ENCODE measurements around the gene HOXA5.
A peak's percentile ranks its signal among the peaks of the same experiment; 100 is the strongest.

The HOXA5 gene

DNA sequence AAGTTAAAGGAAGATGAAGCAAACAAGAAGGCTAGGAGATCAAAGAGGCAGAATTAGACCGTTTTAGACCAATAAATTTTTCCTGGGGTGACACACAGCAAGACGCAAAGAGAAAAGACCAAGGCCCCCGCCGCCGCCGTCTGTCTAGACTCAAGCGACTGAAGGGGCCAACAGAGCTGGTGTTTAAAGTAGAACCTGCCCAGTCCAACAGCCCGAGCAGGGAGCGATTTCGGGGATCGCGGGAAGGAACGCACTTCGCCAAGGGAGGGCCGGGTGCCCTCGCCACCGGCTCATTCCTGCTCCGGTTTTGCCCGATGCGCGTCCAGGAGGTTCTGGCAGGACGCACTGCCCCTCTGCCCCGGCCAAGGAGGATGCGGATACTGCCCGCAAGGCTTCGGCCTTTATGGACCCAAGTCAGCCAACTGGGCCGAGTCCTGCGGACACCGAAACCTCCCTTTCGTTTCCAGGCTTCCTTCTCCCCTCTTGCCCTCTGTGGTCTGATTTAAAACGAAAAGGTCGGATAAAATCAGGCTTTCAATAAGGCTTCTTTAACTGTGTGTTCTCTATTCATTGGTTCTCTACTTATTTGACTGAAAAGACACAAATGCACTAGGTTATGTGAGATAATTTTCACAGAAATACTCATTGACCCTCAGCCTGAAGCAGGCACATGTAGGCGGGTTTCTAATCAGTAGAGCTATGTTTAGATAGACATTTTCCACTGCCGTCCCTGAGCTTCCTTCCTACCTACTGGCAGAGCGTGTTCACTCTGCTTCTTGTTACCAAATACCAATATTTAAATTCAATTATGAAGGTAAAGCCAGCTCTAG is 15.2 kb upstream of the HOXA5 start:
- peak; percentile 57 for DNase-seq

DNA sequence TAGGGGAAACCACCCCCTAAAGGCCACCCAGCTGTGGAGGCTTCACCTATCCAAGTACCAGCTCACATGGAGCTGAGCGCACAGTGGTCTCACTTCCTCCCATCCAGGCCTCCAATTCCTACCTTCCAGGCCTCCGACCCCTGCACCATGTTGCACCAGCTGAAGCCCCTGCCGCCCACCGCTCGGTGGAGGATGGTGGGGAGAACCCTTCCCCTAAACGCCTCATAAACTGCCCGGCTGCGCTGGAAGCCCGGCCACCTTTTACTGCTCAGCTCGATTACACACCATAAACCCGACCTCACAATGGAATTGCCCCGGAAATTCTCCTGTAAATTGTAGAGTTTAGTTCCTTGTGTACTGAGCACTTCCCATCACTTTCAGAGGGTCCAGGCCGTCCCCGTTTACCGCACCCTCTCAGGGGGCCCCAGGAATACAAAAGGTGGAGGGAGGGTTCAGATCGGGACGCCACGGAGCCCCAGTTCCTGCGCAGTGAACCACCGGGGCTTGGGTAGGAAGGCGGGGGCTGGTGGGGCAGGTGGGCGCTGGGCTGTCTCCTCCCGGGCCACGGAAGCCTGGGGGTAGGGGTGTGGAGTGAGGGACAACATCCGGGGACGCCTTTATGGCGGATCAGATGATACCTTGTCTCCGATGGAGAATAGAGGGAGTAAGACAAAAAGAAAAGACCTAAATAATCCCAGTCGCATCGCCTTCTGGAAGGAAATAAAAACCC is 14.4 kb upstream of the HOXA5 start:
- DNase-seq: no peak

DNA sequence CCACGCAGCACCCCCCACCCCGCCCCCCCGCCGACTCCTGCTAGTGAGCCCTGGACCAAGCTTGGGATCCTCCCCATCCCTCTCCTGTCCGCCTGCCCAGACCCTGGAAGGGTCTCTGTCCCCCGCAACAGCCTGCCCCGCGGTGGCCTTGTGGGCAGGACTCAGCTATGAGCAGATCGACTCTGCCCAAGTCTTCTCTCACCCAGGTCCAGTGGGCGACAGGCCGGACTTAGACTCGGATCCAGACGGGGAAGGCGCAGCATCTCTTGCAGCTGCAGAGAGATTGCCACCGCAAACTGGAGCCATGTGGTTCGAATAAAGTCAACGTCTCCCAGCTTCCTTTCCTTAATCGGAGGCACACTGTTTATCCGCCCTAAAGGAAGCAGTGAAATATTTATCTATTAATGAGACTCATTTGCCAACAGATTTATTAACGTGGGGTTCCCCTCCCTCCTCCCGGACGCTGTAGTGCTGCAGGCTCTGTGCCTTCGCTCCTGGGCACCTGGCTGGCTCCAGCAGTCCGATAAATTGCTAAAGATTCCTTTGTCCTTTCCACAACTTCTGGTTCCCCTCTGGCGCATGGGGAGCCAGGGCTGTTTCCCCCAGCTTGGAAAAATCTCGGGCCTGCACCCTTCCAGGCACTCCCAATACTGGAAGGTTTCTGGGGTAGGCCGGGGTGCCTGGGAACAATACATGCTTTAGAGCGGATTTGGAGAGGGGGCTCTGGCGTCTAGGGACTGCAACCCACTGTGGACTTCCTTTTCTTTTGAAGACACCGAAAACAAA is 13.6 kb upstream of the HOXA5 start:
- no peak for DNase-seq

DNA sequence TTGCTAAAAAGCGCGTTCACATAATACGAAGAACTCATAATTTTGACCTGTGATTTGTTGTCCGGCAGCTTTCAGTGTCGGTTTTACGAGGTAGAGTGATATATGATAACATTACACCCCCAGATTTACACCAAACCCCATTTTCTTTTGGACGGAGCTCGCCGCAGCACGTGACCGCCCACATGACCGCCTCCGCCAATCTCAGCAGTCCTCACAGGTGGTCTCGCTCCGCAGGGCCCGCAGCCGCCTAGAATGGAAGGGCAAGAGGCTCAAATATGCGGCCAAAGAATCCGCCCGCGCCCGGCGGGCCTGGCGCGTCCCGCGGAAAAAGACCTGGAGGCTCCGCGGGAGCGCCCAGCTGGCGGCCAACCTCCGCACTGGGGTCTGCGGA is 13.0 kb upstream of the HOXA5 start, which contains the start of gene HOXA7:
TSS of gene HOXA7 (minus strand) at position 168 of the 391 bp plus-strand sequence. CDS start at position 38, 130 bp downstream.
- DNase-seq: peak; percentile 87

DNA sequence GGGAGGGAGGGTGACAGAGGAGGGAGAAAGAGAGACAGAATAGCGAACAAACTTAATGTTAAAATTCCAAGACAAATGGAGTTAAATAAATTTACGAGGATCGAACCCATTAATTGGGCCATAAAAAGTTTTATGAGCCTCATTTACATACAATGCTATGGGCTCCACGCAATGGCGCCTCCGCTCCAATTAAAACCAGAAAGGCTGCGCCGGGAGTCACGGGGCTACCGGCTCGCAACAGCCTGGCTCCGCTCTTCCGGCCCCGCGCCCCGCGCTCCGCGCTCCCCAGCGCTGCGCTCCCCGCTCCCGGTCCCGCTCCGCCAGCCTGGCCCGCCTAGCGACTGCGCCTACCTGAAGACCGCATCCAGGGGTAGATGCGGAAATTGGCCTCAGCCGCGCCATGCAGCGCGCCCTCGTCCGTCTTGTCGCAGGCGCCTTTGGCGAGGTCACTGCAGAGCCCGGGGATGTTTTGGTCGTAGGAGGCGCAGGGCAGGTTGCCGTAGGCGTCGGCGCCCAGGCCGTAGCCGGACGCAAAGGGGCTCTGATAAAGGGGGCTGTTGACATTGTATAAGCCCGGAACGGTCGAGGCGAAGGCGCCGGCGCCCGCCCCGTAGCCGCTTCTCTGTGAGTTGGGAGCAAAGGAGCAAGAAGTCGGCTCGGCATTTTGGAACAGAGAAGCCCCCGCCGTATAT is 12.5 kb upstream of the HOXA5 start:
- DNase-seq: peak; percentile 78

DNA sequence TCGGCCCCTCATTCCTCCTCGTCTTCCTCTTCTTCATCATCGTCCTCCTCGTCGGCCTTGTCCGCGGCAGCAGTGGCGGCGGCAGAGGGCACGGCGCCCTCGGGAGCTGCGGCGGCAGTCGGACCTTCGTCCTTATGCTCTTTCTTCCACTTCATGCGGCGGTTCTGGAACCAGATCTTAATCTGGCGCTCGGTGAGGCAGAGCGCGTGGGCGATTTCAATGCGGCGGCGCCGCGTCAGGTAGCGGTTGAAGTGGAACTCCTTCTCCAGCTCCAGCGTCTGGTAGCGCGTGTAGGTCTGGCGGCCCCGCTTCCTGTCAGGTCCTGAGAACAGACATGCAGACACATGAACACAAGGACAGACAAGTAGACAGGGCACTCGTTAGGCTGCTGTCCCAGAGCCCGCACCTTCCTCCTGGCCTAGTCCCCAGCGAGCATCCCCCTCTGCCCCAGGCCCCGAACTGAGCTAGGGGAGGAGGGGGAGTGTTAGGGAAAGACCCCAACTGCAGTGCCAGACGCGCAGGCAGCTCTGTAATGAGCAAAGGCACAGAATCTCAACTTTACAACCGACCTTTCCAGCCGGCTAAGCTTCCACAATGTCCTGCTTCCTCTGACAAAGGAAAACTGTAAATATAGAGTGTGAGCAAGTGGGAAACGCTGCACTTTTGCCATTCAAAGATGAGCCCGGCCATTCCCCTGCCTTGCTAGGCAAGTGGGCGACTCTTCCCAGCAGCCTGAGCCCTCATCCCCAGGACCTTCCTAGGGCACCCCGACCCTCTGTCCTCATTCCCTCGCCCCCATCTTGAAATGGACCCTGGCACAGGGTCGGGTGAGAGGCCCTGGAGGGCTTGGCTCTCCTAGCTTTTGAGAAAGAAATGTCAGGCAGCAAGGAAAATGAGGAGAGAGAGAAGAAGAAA is 11.7 kb upstream of the HOXA5 start:
- DNase-seq: peak; percentile 71

DNA sequence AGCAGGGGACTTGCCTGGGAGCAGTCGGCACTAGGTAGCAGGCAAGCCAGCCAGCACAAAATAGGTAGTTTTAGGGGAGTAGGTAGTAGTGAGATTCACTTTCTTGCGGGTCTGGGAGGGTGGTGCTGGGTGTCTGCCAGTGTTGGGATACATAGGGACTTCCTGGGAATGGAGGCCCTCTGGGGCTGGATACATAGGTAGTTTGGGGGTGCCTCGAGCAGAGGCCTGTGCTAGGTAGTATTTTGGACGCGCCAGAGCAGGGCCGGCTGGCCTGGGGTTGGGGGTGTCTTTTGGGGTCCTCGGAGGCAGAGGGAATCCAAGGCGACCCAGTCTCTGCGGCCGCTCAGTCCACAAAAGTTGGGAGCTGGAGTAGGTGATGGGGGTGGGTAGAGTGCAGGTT is 10.9 kb upstream of the HOXA5 start:
- no peak for DNase-seq

DNA sequence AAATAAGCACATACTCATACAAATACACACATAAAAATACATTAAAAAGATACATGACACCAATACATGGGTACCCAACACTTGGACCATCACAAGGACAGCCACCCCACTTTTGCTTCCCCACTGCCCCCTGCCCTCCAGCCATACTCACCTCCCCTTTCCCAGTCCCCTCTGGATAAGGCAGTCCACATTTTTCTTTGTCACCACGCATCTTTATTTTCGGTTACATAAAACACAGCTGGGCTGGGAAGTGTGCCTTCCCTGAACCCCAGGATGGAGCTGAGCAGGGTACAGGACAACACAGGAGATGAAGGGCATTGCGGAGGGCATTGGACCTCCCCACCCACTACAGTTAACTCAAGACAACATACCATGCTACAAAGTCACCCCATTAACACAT is 10.0 kb upstream of the HOXA5 start:
- DNase-seq: no peak

DNA sequence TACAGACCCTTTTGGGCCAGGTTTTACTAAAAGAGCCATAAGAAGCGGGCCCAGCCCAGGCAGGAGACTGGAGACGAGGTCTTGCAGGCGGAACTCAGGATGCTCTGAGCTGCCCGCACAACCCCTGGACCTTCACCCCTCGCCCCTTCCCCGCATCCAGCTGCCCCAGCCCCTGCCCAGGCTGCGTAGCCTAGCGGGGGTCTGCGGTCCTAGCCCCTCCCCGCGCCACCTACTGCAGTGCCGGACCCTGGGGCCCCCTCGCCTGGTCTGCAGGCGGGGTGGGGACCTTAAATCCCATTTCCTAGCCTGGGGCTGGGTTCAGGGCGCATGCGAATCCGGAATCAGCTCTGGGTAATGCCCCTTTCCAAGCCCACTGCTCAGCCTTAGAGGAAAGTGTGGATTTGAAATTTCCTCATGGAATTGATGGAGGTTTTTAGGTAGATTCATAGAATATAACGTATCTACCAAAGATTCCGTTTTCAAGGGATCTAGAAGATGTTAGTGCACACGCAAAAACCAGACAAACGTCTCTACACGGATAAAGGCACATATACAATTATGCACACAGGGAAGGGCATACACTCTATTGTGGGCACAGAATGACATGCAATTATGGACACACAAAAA is 9.4 kb upstream of the HOXA5 start:
- DNase-seq: no peak

DNA sequence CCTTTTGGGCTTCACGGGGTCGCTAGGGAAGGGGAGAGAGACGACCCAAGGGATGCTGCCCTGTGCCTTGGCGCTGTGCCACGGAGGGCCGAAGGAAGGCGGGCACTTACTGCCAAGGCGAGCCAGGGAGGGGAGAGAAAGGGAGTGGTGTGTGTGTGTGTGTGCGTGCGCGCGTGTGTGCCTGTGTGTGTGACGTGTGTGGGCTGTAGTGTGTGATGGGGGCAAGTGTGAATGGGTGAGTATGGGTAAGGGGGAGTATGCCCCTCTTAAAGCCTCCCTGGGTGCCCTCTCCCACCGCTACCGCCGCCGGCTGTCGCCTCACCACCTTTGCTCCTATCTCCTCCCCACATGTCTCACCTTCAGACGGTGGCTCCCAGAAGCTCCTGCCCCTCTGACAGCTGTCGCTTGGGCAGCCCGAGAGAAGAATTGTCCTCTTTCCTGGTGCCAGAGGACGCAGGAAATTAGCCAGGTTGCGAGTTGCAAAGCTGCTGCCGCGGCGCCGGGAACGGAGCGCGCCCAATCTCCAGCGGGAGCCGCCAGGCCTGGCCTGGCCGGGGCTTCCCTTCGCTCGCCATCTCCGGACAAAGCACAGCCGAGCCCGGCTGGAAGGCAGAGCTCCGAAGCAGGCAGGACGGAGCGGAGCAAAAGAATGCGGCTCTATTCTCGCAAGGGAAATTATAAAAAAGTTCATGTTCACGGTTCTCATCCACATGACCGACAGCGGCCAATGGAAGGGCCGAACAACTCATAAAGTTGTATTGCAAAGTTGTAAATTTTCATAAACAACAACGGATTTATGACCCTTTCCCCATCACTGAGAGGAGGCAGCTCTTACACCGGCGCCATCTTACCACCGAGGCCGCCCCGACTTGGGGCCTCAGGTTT is 8.7 kb upstream of the HOXA5 start, which contains the start of gene HOXA3:
TSS of gene HOXA3 (minus strand) at position 653 of the 885 bp plus-strand sequence. CDS start 41,943 bp downstream, outside the sequence.
- DNase-seq: peak; percentile 79

DNA sequence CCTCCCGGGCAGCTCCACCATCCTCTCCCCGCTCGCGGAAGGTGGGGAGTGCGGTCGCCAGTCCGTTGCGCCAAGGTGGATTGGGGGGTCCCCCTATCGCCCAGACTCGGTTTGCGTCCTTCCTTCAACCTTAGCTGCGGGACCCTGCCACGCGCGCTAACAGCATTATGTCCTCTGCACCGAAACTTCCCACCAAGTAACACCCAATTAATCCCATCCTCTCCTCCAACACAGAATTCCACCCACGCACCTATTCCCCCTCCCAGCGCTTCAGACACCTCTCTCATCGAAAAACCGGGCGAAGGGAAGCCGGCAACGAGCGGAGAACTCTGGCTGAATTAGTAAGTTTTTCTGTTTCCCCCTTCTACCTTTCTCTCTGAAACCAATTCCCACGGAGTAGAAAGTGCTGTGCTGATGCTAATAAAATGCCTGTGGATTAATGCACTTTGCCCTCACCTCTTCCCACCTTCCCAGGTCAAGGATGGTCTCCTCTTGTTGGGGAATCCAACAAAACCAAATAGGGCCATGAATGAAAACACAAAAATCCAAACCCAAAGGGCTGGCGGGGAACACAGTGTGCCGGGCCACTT is 8.0 kb upstream of the HOXA5 start:
- DNase-seq: no peak

DNA sequence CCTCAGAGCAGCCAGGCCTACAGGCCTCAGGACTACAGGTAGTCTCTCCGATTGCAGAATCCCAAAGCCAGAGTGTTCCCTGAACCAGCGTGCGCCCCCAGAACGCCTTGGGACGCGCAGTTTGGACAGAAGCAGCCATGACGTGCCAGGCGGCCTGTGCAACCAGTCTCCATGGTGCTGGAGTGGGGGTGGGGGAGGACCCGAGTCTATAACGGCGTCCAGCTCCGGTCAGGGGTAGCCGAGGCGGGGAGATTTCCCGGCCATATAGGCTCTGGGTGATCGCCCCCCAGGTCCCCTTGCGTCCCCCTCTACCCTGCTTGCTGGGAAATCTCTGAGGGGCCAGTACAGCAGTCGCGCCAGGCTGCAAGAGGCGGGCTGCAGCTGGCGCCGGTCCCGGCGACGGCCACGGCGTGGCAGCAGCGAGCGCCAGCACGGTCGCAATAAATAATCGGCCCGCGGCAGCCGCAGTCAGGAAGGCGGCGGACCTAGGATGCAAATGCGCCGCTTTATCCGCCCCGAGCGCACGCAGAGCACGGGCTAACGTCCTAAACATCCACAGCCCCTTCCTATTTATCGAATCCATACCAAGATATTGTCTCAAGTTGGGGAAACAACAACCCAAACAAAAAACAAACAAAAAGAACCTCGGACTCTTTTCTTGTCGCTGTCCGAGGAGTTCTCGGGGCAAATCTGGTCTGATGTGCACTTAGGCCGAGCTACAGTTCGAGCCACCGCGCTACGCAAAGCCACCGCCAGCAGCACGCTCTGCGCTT is 7.3 kb upstream of the HOXA5 start:
- peak; percentile 93 for DNase-seq

DNA sequence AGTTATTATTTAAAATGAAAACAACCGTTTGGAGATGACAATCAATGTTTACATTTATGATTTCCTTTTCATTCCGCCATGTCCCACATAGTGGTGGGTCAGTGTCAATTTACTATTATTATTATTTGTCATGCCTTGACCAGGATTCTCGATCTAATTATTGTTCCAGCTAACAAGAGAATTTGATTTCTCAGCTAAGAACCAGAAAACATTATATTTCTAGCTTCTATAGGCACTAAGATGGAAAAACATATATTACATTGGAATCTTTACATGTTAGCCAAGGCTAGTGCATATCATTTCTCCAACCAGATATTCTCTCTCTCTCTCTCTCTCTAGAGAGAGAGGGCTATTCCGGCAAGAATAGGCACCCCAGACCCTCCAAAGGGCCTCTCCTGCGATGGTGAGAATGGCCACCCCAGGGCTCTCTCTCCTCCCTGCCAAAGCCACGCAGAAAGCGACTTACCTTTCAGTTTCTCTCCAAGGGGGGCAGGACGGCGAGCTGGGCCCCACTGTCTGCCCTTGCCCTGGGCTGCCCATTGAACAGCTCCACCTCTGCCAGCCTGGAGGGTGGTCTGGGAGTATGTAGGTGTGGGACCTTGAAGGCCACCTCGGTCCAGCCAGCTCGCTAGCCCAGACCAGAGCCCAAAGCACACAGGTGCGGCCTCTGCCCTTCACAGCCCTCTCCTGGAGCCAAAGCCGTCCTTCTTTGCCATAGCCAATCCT is 6.5 kb upstream of the HOXA5 start:
- DNase-seq: no peak

DNA sequence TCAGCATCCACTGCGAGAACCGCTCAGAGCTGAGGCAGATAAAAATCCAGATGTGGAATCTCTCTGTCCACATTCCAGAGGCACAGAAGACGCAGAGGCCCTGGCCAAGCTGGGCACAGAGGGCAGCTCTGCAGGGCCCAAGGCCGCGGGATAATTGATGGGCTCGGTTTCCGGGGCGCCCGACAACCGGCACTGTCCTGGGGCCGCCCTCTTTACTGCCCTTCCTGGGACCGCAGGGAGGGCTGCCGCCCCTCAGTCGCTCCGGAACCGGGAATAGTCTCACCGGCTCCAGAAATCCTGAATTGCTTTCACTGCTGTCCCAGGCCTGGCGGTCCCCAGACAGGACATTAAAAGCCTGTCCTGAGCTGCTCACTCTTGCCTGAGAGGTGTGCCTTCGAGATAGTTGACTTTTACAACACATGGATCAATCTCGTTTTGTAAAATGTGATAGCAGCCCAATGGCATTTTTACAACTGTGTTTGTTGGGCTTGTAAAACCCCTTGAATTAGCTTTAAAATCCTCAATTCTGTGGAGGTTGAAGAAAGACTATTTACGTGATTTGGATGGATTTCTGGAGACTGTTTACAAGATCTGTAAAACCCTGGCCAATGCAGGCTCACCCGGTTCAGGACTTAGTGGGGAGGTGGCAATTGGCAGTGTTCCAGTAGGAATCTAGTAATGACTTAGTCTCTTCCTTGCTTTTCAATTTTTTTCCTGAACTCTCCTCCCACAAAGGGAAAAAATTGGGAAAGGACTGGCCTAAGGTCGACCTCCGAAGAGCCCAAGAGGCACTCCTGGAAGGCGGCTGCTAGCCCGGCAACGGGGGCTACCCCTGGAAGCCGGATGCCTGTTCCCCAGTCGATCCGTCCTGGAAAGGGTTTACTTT is 5.5 kb upstream of the HOXA5 start:
- no peak for DNase-seq

DNA sequence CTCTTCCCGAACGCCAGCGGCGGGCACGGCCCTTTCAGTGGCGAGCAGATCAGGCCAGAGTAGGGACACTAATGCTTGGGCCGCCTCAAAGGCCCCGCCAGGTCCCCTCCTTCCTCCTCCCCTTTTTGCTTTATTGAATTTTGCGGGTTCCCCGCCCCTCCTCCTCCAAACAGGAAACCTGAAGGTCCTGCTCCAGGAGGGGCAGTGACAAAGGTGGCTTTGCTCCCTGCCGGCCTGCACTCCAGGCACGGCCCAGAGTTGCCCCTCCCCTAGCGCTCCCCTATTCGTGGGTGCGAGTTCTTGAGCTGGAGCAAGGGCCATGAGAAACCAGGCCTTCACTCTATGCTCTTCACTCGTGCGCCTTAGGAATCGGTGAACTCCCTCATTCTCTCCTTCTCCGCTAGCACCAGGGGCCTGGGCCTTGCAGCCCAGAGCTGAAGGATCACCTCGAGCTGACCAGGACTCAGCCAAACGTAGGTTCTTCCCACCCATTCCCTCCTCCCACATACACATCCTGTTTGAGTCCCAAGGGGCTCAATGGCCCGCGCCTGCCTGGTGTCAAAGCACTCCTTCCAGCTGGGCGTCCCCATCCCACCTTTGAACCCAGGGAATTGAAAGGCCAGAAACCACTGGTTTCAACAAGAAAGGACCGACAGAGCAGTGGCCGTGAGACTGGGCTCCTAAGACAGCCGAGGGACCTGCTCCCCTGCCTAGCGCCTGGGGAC is 4.7 kb upstream of the HOXA5 start:
- DNase-seq: peak; percentile 64
